ENCODE data around the gene KLF15. TPM values are rescaled to one million over a fixed set of nuclear protein-coding genes. Genes with fewer than 3 reads are reported as not detected.
"Not testable (repeated sequence)": the region's sequence is repeated elsewhere in the genome, so short reads cannot be mapped to it uniquely, and the experiment has no call there.

KLF15 gene
- polyA plus RNA-seq, 2 of the 4 experiments (the other 2 are of a cell fraction): not detected

GRCh38 chr3:126338790-126339288 lies 18.4 kb downstream of the KLF15 start:
- no peaks in the 10 kb centered on the region for H3K9me3 ChIP-seq
- no peak for DNase-seq (ENCODE audit: low read depth in 1 of 2, low spot score in 1 of 2)
- no peak overlapping the region for H3K27ac ChIP-seq
- POLR2A ChIA-PET: no interaction called here
- H3K4me1 ChIP-seq: no peaks in the 10 kb centered on the region
- no peak overlapping the region for H3K4me2 ChIP-seq
- no peak for FAIRE-seq
- peak in 1 of 2 experiments; percentile 43; a peak in 3 of 6 replicates for ATAC-seq
- TF ChIP-seq HDAC2 (IDR thresholded peaks at IDR 0.05) (no peak), KDM5A (IDR thresholded peaks at IDR 0.05) (no peak), NR3C1 (IDR thresholded peaks at IDR 0.05) (no peak), NPAS2 (CRISPR knock-in tag; IDR thresholded peaks at IDR 0.05; ENCODE audit: borderline replicate concordance) (no peak), CEBPB (IDR thresholded peaks at IDR 0.05) (no peak), FOXS1 (CRISPR knock-in tag; IDR thresholded peaks at IDR 0.05) (no peak), RFX5 (IDR thresholded peaks at IDR 0.05) (no peak), ZSCAN20 (CRISPR knock-in tag; IDR thresholded peaks at IDR 0.05) (no peak), POLR2A (IDR thresholded peaks at IDR 0.05; ENCODE audit: low read length) (no peak)
- no peak overlapping the region for H3K4me3 ChIP-seq
- 41% methylated on average over 8 of the region's 15 CpGs for whole genome bisulfite sequencing (ENCODE audit: missing lambda C conversion rate)
- CTCF ChIA-PET: no interaction called here

DNA sequence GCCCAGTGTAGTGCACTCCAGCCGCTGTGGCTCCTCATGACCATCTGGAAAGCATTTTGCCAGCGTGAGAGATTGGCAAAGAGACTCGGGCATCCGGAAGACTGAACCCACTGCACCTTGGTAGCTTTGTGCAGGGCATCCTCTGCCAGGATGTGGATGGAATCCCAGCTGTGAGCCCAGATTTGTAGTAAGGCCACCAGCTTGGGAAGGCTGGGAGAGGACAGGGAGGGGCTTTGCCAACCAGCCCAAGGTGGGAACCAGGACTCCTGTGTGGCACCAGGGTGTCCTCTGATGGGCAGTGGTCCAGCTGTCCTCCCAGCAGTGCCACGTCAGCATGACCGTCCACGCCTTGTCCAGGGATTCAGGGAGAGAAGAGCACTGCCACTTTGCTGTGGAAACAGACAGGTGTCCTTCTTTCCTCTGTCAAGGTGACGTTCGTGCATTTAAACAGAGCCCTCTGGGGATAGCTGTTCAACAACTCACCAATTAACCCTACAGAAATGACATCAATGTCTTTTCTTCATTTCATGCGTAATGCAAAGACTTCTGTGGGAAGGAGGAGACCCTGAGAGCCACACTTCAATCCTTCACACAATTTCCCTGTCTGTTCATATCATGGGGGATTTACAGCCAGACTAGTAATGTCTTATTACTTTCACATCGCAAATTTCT lies 19.1 kb downstream of the KLF15 start:
- Histone ChIP-seq H3K4me1 (no peaks in the 10 kb centered on the region), H3K9me3 (no peaks in the 10 kb centered on the region), H3K27ac (no peak overlapping the region), H3K4me2 (no peak overlapping the region), H3K4me3 (no peak overlapping the region)
- 33% methylated on average over 7 of the region's 11 CpGs for WGBS (ENCODE audit: missing lambda C conversion rate)
- ATAC-seq: no peak
- ChIA-PET POLR2A (no interaction called here), CTCF (interaction anchor here (0.7 kb wide), 2 partner anchors 15 to 203 kb away, joined by 3 read pairs; no protein-coding TSS in a partner anchor)
- DNase-seq (ENCODE audit: low read depth in 1 of 2, low spot score in 1 of 2): no peak
- FAIRE-seq: no peak
- TF ChIP-seq CEBPB (IDR thresholded peaks at IDR 0.05): no peak
- no peak for TF ChIP-seq ATOH8 (CRISPR knock-in tag; IDR thresholded peaks at IDR 0.05; ENCODE audit: low read depth)
- no peak for TF ChIP-seq ZC3H11A (IDR thresholded peaks at IDR 0.05)
- no peak for TF ChIP-seq E2F6 (IDR thresholded peaks at IDR 0.05; ENCODE audit: borderline replicate concordance, low read depth)
- TF ChIP-seq FOSL2 (IDR thresholded peaks at IDR 0.05): no peak
- no peak for TF ChIP-seq FOSL2 (CRISPR knock-in tag; IDR thresholded peaks at IDR 0.05)
- TF ChIP-seq, protein P1, sequence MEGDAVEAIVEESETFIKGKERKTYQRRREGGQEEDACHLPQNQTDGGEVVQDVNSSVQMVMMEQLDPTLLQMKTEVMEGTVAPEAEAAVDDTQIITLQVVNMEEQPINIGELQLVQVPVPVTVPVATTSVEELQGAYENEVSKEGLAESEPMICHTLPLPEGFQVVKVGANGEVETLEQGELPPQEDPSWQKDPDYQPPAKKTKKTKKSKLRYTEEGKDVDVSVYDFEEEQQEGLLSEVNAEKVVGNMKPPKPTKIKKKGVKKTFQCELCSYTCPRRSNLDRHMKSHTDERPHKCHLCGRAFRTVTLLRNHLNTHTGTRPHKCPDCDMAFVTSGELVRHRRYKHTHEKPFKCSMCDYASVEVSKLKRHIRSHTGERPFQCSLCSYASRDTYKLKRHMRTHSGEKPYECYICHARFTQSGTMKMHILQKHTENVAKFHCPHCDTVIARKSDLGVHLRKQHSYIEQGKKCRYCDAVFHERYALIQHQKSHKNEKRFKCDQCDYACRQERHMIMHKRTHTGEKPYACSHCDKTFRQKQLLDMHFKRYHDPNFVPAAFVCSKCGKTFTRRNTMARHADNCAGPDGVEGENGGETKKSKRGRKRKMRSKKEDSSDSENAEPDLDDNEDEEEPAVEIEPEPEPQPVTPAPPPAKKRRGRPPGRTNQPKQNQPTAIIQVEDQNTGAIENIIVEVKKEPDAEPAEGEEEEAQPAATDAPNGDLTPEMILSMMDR (IDR thresholded peaks at IDR 0.05): no peak
- TF ChIP-seq NFE2L2 (conservative IDR thresholded peaks at IDR 0.05; ENCODE audit: low read length): no peak
- TF ChIP-seq TP53 (CRISPR knock-in tag; IDR thresholded peaks at IDR 0.05): no peak

- 17% methylated on average over 3 of the region's 15 CpGs for WGBS (ENCODE audit: missing lambda C conversion rate)
- FAIRE-seq; CTCF ChIA-PET; H3K4me1 ChIP-seq; DNase-seq (ENCODE audit: low read depth in 1 of 2, low spot score in 1 of 2); ATAC-seq; H3K4me2 ChIP-seq; POLR2A ChIA-PET; H3K4me3 ChIP-seq; H3K27ac ChIP-seq: not testable (repeated sequence)
- peaks cover 16% of the 10 kb centered on the region; the same call in 2 of the 3 replicates for H3K9me3 ChIP-seq
Measured at GRCh38 chr3:126331812-126332336, 25.3 kb downstream of the KLF15 start.
